Endothelial cell of umbilical vein (primary cell): ENCODE measurements around the gene RGS10.

Experiments
- CTCF ChIP-seq, 2 donors: IDR thresholded peaks; 1 replicate in 1 of 2; 2 replicates in 1 of 2; pipeline ENCODE4 v1.5.1; 2011; ENCODE audit warnings: low read length in 2 of 2, mild to moderate bottlenecking in 2 of 2, moderate library complexity in 2 of 2, control low read depth in 1 of 2, inconsistent platforms in 1 of 2, low read depth in 1 of 2; ENCODE audit not compliant: insufficient read depth in 1 of 2; ENCODE audit errors: extremely low read depth in 1 of 2
- EZH2 ChIP-seq: IDR thresholded peaks from 2 replicates; pipeline ENCODE4 v1.6.1; 2012; ENCODE audit warnings: borderline replicate concordance, low read depth, mild to moderate bottlenecking, moderate library complexity, low read length, inconsistent platforms; ENCODE audit not compliant: severe bottlenecking
- FOS ChIP-seq: IDR thresholded peaks from 2 replicates; pipeline ENCODE4 v1.6.1; 2011; ENCODE audit warnings: mild to moderate bottlenecking, low read length, moderate library complexity, borderline replicate concordance; ENCODE audit not compliant: insufficient read depth
- GATA2 ChIP-seq: IDR thresholded peaks from 2 replicates; pipeline ENCODE4 v1.7.0; 2011; ENCODE audit warnings: low read depth, mild to moderate bottlenecking, moderate library complexity, mixed read lengths, low read length; ENCODE audit not compliant: insufficient read length, insufficient read depth
- JUN ChIP-seq: IDR thresholded peaks from 2 replicates; pipeline ENCODE4 v1.6.1; 2011; ENCODE audit warnings: borderline replicate concordance, low read depth; ENCODE audit not compliant: insufficient read length, insufficient read depth
- MAX ChIP-seq: IDR thresholded peaks from 2 replicates; pipeline ENCODE4 v1.6.1; 2011; ENCODE audit not compliant: insufficient read depth, insufficient read length
- POLR2A ChIP-seq: IDR thresholded peaks from 2 replicates; pipeline ENCODE4 v1.6.1; 2012; ENCODE audit warnings: low read depth, mild to moderate bottlenecking, control low read depth, low read length
- POLR2AphosphoS5 ChIP-seq: IDR thresholded peaks from 2 replicates; pipeline ENCODE4 v1.6.1; 2012; ENCODE audit warnings: low read depth, mild to moderate bottlenecking, control low read depth, low read length, moderate library complexity; ENCODE audit not compliant: insufficient read depth

- TF ChIP-seq POLR2A: no peak
- no peak for TF ChIP-seq FOS
- no peak for TF ChIP-seq POLR2AphosphoS5
- TF ChIP-seq CTCF (IDR thresholded peaks at IDR 0.05; ENCODE audit: extremely low read depth in 1 of 2, insufficient read depth in 1 of 2, low read depth in 1 of 2, low read length in 2 of 2): no peak
- TF ChIP-seq GATA2: no peak
- TF ChIP-seq EZH2: no peak
- no peak for TF ChIP-seq JUN
- no peak for TF ChIP-seq MAX
Observed at GRCh38 chr10:119578355-119578754, 35.8 kb upstream of the RGS10 start.
